Measurements from ENCODE around the gene PTMA.
"Not testable (repeated sequence)": the region's sequence is repeated elsewhere in the genome, so short reads cannot be mapped to it uniquely, and the experiment has no call there.

PTMA gene

GRCh38 chr2:231696004-231696367, 12.3 kb upstream of the PTMA start:
- DNase-seq: peak; percentile 79

GRCh38 chr2:231699006-231699405, 9.3 kb upstream of the PTMA start:
- DNase-seq: peak; percentile 41

- peak; percentile 41 for DNase-seq
Measured at GRCh38 chr2:231701456-231702373, 6.6 kb upstream of the PTMA start.

- DNase-seq: no peak
Measured at GRCh38 chr2:231704017-231704416, 4.3 kb upstream of the PTMA start.

- peak; percentile 99 for DNase-seq
Measured at GRCh38 chr2:231706731-231707624, 1.3 kb upstream of the PTMA start.

- peak; percentile 48 for DNase-seq
Measured at GRCh38 chr2:231707625-231707926, 749 bp upstream of the PTMA start.

- DNase-seq: peak; percentile 32
Measured at GRCh38 chr2:231708773-231709635, 679 bp downstream of the PTMA start.

GRCh38 chr2:231709636-231709980, 1.3 kb downstream of the PTMA start:
- DNase-seq: peak; percentile 14

GRCh38 chr2:231709981-231710798, 1.9 kb downstream of the PTMA start:
- peak; percentile 87 for DNase-seq

GRCh38 chr2:231710799-231711676, 2.7 kb downstream of the PTMA start:
- peak; percentile 12 for DNase-seq

GRCh38 chr2:231711677-231712450, 3.5 kb downstream of the PTMA start:
- DNase-seq: no peak

GRCh38 chr2:231712451-231713021, 4.2 kb downstream of the PTMA start:
- not testable (repeated sequence) for DNase-seq

GRCh38 chr2:231713406-231713729, 5.0 kb downstream of the PTMA start:
- DNase-seq: not testable (repeated sequence)

GRCh38 chr2:231713730-231714638, 5.7 kb downstream of the PTMA start:
- peak; percentile 87 for DNase-seq

GRCh38 chr2:231714639-231715498, 6.5 kb downstream of the PTMA start:
- DNase-seq: peak; percentile 46

GRCh38 chr2:231715499-231715837, 7.1 kb downstream of the PTMA start:
- no peak for DNase-seq

- peak; percentile 67 for DNase-seq
Measured at GRCh38 chr2:231715988-231716616, 7.8 kb downstream of the PTMA start.

Measured in fibroblast of skin of abdomen (primary cell).